Uterus (tissue), 4 donors: ENCODE measurements around the gene OXT. TPM values are rescaled to one million over a fixed set of nuclear protein-coding genes. Genes with fewer than 3 reads are reported as not detected.

Source experiments
- DNase-seq, 2 donors: peaks; one replicate each; pipeline ENCODE4 v3.0.0-alpha.2; 2019 to 2020
- H3K27ac ChIP-seq, 2 donors: fragments of 200-600 bp; sonication (generic); 1 replicate in 1 of 2; 2 replicates in 1 of 2; pipeline ENCODE4 v1.5.1; 2016 to 2018
- H3K27me3 ChIP-seq, 2 donors: fragments of 200-600 bp; sonication (generic); one replicate each; pipeline ENCODE4 v1.5.1; 2018 to 2019; ENCODE audit warnings: control low read depth in 1 of 2
- H3K36me3 ChIP-seq, 2 donors: fragments of 200-600 bp; sonication (generic); one replicate each; pipeline ENCODE4 v1.5.1; 2019; ENCODE audit warnings: control low read depth in 1 of 2
- H3K4me1 ChIP-seq, 2 donors: fragments of 200-600 bp; sonication (generic); one replicate each; pipeline ENCODE4 v1.5.1; 2018 to 2019; ENCODE audit warnings: control low read depth in 1 of 2
- H3K4me3 ChIP-seq, 2 donors: fragments of 200-600 bp; sonication (generic); 1 replicate in 1 of 2; 2 replicates in 1 of 2; pipeline ENCODE4 v1.5.1; 2018 to 2019; ENCODE audit warnings: mild to moderate bottlenecking in 1 of 2
- H3K9me3 ChIP-seq, 2 donors: fragments of 200-600 bp; sonication (generic); one replicate each; pipeline ENCODE4 v1.5.1; 2019; ENCODE audit warnings: control low read depth in 1 of 2
- CTCF ChIP-seq, 4 experiments: fragments of 200-600 bp in 2 of 4; fragments of 450-650 bp in 2 of 4; sonication (generic) in 2 of 4; IDR thresholded peaks; one replicate each; pipeline ENCODE4 v1.5.1; 2016 to 2019; ENCODE audit warnings: antibody characterized with exemption in 4 of 4, mild to moderate bottlenecking in 2 of 4, moderate library complexity in 1 of 4
- POLR2A ChIP-seq, 2 donors: fragments of 450-650 bp; IDR thresholded peaks; one replicate each; pipeline ENCODE4 v1.6.1; 2016; ENCODE audit warnings: antibody characterized with exemption in 2 of 2, mild to moderate bottlenecking in 1 of 2, moderate library complexity in 1 of 2
- intact Hi-C: fragments of 100-400 bp; cut with DNase I; formaldehyde crosslinking; loops from one replicate; pipeline ENCODE4 v1.15.1; 2023; ENCODE audit warnings: low total_unique reads
- total RNA-seq, 4 donors: library from RNA; depleted of rRNA in 3 of 4; stranded (reverse); fragments of >200 nt in 3 of 4; gene quantifications; one replicate each; pipeline versions ENCODE4 v1.1.0 to v1.2.4, GENCODE V29; 2014 to 2023
- donor health status: DM: yes; HTN: yes; CAD: no.

The OXT gene
- total RNA-seq, 4 donors from 2014 or later: 4.2 TPM; not detected in 3

DNA sequence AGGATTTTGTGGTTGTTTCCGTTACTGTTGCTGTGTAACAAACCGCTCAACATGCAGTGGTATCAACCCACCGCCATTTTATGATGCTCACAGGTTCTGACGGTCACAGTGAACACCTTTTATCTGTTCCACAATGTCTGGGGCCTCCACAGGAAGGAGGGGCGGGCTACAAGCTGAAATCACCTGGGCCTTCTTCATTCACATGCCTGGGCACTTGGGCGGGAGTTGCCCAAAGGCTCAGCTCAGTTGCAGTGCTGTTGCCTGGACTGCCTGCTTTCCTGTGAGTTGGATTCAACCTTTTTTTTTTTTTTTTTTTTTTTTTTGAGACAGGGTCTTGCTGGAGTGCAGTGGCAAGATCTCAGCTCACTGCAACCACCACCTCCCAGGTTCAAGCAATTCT lies 29.8 kb downstream of the OXT start:
- DNase-seq: no peak
- no peak for TF ChIP-seq POLR2A (IDR thresholded peaks at IDR 0.05)
- TF ChIP-seq CTCF (IDR thresholded peaks at IDR 0.05): no peak
- Histone ChIP-seq H3K4me1 (no peaks in the 10 kb centered on the region), H3K4me3 (no peak overlapping the region), H3K27me3 (no peaks in the 10 kb centered on the region), H3K9me3 (no peaks in the 10 kb centered on the region), H3K27ac (no peak overlapping the region), H3K36me3 (no peaks in the 10 kb centered on the region)
- intact Hi-C loops: no loop called here

DNA sequence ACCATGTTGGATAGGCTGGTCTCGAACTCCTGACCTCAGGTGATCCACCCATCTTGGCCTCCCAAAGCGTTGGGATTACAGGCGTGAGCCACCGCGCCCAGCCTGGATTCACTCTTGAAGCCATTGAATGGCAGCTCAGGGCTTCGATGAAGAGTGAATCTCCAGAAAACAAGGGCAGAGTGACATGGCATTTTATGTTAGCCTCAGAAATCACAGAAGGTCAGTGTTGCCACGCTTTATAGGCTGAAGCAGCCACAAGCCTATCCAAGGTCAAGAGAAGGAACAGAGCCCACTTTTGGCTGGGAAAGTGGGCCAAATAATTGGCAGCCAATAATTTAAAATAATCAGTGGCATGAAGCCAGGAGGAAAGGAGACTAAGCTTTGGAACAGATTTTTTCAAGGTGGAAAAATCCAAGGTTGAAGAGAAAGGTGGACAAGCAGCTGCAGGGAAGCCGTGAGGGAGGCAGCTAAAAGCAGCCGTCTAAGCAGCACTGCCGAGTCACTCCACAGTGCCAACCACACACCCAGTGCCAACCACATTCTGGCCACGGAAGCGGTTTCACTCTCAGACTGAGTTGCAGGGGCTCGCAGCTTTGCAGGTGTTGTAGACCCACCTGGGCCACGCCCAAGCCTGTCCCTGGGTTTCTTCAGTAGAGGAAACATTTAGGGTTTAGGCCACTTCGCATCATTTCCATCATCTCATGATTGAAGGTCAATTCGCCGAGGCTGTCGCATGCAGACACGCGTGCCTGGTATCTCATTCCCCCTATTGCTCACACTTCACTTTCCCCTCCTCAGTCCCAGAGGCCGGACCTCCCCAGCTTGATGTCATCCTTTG lies 30.5 kb downstream of the OXT start:
- intact Hi-C loops: no loop called here
- Histone ChIP-seq H3K36me3 (no peaks in the 10 kb centered on the region), H3K4me3 (no peak overlapping the region), H3K27me3 (no peaks in the 10 kb centered on the region), H3K4me1 (no peaks in the 10 kb centered on the region), H3K9me3 (no peaks in the 10 kb centered on the region), H3K27ac (no peak overlapping the region)
- TF ChIP-seq POLR2A (IDR thresholded peaks at IDR 0.05) (no peak), CTCF (IDR thresholded peaks at IDR 0.05) (no peak)
- DNase-seq: no peak

DNA sequence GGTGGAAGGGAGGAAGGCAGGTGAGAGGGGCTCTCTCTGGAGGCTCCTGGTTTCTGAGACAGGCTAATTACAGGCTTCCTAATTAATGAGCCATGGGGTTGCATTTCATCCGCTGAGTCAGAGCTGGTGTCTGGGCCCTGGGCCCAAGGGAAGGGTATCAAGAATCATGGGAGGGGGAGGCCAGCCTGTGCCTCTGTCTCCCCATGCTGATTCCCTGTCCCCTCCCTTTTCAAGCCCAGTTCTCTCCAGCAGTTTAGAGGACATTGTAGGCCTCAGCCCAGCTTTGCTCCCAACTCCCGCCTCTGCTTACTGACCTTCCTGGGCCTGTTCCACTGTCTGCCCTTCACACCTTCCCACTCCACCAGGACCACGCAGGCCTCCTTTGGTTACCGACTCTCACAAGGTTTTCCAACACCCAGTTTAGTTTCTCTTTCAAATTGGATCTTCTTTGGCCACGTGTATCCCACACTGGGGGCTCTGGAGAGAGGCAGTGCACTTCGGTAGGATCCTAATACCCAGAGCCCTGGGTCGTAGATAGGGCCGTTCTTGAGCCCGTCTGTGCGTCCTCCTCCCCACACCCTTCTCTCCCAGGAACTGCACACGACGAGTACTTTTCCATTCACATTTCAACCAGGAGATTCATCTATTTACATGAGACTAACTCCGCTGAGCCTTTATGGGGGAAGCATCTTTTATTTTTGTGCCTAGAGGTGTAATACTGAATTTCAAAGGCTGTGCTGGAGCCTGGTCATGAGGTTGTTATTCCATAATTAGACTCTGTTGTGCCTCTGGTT lies 31.4 kb downstream of the OXT start:
- Histone ChIP-seq H3K27ac (no peak overlapping the region), H3K4me1 (no peaks in the 10 kb centered on the region), H3K9me3 (no peaks in the 10 kb centered on the region), H3K4me3 (no peak overlapping the region), H3K36me3 (no peaks in the 10 kb centered on the region), H3K27me3 (no peaks in the 10 kb centered on the region)
- TF ChIP-seq CTCF (IDR thresholded peaks at IDR 0.05): no peak
- TF ChIP-seq POLR2A (IDR thresholded peaks at IDR 0.05): no peak
- intact Hi-C loops: no loop called here
- no peak for DNase-seq

- Histone ChIP-seq H3K9me3 (no peaks in the 10 kb centered on the region), H3K36me3 (no peaks in the 10 kb centered on the region), H3K27ac (no peak overlapping the region), H3K4me3 (no peak overlapping the region), H3K4me1 (no peaks in the 10 kb centered on the region), H3K27me3 (no peaks in the 10 kb centered on the region)
- intact Hi-C loops: no loop called here
- TF ChIP-seq POLR2A (IDR thresholded peaks at IDR 0.05): no peak
- no peak for DNase-seq
Measured at GRCh38 chr20:3103369-3104032, 32.1 kb downstream of the OXT start.

DNA sequence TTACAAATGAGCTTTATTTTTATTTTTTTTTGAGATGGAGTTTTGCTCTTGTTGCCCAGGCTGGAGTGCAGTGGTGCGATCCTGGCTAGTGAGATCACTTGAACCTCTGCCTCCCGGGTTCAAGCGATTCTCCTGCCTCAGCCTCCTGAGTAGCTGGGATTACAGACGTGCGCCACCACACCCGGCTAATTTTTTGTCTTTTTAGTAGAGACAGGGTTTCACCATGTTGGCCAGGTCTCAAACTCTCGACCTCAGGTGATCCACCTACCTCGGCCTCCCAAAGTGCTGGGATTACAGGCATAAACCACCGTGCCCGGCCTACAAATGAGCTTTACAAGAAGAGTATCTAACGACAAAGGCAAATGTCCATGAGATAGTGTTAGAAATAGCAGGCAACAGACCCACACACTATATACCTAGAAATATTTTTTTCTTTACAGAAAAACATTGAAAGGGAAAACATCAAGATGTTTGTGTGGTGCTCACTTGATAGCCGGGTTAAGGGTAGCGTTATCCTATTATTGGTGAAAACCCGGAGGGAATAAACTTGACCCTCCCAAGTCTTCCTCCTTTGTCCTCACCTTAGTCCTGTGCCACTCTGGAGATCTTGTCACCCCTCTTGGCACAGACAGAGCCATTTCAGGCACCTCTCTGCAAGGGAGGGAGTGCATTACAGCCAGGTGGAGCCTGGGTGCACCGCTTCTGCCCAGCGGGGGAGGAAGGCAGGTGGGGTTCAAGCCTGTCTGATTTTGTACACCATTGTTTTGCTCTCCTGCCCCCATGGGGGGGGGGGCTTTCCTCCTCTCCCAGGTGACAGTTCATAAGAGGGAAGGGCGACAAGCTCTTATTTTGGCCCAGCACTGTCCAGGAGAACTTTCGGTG lies 34.1 kb downstream of the OXT start:
- Histone ChIP-seq H3K9me3 (no peaks in the 10 kb centered on the region), H3K27me3 (no peaks in the 10 kb centered on the region), H3K4me3 (no peak overlapping the region), H3K36me3 (no peaks in the 10 kb centered on the region), H3K27ac (no peak overlapping the region), H3K4me1 (no peaks in the 10 kb centered on the region)
- intact Hi-C loops: no loop called here
- DNase-seq: no peak
- TF ChIP-seq POLR2A (IDR thresholded peaks at IDR 0.05) (no peak), CTCF (IDR thresholded peaks at IDR 0.05) (no peak)
